Measurements from ENCODE around the gene SLC38A11.

The SLC38A11 gene

DNA sequence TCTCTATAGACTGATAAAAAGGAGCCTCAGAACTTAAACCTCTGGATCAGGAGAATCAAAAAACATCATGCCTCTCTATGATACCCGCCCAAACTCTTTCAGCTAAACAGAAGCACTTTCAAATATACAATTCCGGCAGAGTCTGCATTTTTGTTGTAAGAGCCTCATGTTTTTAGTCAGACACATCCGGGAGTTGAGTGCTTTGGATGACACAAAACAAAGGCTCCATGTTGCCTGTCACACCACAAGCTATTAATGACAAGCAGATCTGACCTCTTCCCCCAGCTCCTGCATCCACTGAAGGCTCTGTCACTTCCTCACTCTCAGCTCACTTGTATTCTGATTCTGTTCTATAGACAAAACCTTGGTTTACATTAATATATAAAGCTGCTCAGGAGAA, 33.2 kb downstream of the SLC38A11 start:
- ChIA-PET POLR2A (no interaction called here), CTCF (interaction anchor here (0.6 kb wide), 1 partner anchor 95 kb away, joined by 3 read pairs; no protein-coding TSS in a partner anchor)
- no peak for DNase-seq (ENCODE audit: extremely low spot score)
- TF ChIP-seq SP1 (IDR thresholded peaks at IDR 0.05) (no peak), HDGF (IDR thresholded peaks at IDR 0.05; ENCODE audit: borderline replicate concordance) (no peak), CTBP1 (IDR thresholded peaks at IDR 0.05; ENCODE audit: borderline replicate concordance) (no peak), SUZ12 (IDR thresholded peaks at IDR 0.05) (no peak), FOXK2 (IDR thresholded peaks at IDR 0.05) (no peak), LEF1 (IDR thresholded peaks at IDR 0.05; ENCODE audit: borderline replicate concordance) (no peak)
- TF ChIP-seq, protein P1, sequence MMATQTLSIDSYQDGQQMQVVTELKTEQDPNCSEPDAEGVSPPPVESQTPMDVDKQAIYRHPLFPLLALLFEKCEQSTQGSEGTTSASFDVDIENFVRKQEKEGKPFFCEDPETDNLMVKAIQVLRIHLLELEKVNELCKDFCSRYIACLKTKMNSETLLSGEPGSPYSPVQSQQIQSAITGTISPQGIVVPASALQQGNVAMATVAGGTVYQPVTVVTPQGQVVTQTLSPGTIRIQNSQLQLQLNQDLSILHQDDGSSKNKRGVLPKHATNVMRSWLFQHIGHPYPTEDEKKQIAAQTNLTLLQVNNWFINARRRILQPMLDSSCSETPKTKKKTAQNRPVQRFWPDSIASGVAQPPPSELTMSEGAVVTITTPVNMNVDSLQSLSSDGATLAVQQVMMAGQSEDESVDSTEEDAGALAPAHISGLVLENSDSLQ (IDR thresholded peaks at IDR 0.05): no peak

GRCh38 chr2:164920430-164920829, 34.9 kb downstream of the SLC38A11 start:
- DNase-seq (ENCODE audit: extremely low spot score): no peak
- TF ChIP-seq LEF1 (IDR thresholded peaks at IDR 0.05; ENCODE audit: borderline replicate concordance) (no peak), ZNF384 (IDR thresholded peaks at IDR 0.05) (no peak), FOXA1 (IDR thresholded peaks at IDR 0.05) (no peak), L3MBTL2 (conservative IDR thresholded peaks at IDR 0.05) (no peak), FOXM1 (IDR thresholded peaks at IDR 0.05; ENCODE audit: borderline replicate concordance) (no peak), ELF4 (IDR thresholded peaks at IDR 0.05) (no peak), ARNT (IDR thresholded peaks at IDR 0.05) (no peak), FOXK2 (IDR thresholded peaks at IDR 0.05) (no peak), SP1 (IDR thresholded peaks at IDR 0.05) (no peak)
- TF ChIP-seq, protein P1 (IDR thresholded peaks at IDR 0.05): no peak
- ChIA-PET CTCF (interaction anchor here (0.7 kb wide), 1 partner anchor 107 kb away, joined by 3 read pairs; no protein-coding TSS in a partner anchor), POLR2A (interaction anchor here (1.3 kb wide), 1 partner anchor 72 kb away, joined by 3 read pairs; no protein-coding TSS in a partner anchor)

DNA sequence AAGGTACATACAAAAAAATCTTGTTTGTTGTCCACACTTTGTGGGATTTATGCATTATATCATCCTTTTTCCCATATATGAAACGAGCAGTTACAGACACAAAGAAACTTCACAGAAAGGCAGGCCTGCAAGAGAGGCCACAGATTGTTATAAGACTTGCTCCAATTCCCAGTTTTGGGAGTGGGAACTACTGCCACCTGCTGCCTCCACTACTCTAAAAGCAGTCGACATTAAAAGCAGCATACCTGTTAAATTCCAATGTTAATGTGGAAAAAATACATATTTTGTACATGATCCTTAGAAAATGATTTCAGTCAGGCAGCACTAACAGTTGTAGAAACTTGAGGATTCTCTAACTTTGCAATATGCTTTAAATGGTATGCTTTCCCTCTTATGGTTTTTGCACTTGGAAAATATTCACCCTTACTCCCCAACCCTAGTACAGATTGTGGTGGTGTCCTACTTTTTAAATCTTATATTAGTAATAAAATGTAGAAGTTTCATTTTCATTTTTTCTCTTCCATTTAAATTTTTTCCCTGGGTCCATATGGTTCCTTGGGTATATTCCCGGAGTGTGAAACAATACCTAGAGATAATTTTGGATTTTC, 37.9 kb downstream of the SLC38A11 start:
- peak; percentile 32 for DNase-seq (ENCODE audit: extremely low spot score)
- ChIA-PET CTCF (no interaction called here), POLR2A (no interaction called here)
- TF ChIP-seq L3MBTL2 (conservative IDR thresholded peaks at IDR 0.05): no peak
- TF ChIP-seq TARDBP (IDR thresholded peaks at IDR 0.05): no peak
- no peak for TF ChIP-seq SUZ12 (IDR thresholded peaks at IDR 0.05)
- TF ChIP-seq CTBP1 (IDR thresholded peaks at IDR 0.05; ENCODE audit: borderline replicate concordance): no peak
- TF ChIP-seq ARNT (IDR thresholded peaks at IDR 0.05): no peak
- no peak for TF ChIP-seq ZNF384 (IDR thresholded peaks at IDR 0.05)
- TF ChIP-seq SP1 (IDR thresholded peaks at IDR 0.05): no peak
- TF ChIP-seq HDGF (IDR thresholded peaks at IDR 0.05; ENCODE audit: borderline replicate concordance): no peak
- TF ChIP-seq FOXM1 (IDR thresholded peaks at IDR 0.05; ENCODE audit: borderline replicate concordance): no peak
- no peak for TF ChIP-seq FOXA1 (IDR thresholded peaks at IDR 0.05)
- no peak for TF ChIP-seq FOXK2 (IDR thresholded peaks at IDR 0.05)
- TF ChIP-seq LEF1 (IDR thresholded peaks at IDR 0.05; ENCODE audit: borderline replicate concordance): no peak
- TF ChIP-seq, protein P1 (IDR thresholded peaks at IDR 0.05): no peak
- no peak for TF ChIP-seq NFRKB (IDR thresholded peaks at IDR 0.05)
- TF ChIP-seq ELF4 (IDR thresholded peaks at IDR 0.05): no peak
- no peak for TF ChIP-seq BHLHE40 (IDR thresholded peaks at IDR 0.05; ENCODE audit: borderline replicate concordance)

DNA sequence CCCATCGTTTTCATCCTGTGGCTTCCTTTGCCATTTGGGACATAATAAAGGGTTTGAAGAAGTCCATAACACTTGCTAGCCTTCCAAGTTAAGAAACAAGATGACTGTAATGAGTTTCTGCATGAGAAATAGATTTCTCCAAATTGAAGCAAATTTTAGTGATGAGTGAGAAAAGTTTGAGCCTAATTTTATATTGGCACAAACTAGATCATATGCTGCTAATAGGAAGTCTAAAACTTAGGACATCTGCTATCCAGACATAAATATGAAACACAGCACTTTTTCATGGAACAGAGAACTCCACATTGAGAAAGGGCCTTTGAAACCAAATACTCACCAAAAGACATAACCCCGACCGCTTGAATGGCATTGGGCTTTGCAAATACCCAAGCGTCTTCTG, 39.8 kb downstream of the SLC38A11 start:
- POLR2A ChIA-PET: no interaction called here
- DNase-seq (ENCODE audit: extremely low spot score): no peak
- TF ChIP-seq ARNT (IDR thresholded peaks at IDR 0.05) (no peak), L3MBTL2 (conservative IDR thresholded peaks at IDR 0.05) (no peak), FOXK2 (IDR thresholded peaks at IDR 0.05) (no peak), LEF1 (IDR thresholded peaks at IDR 0.05; ENCODE audit: borderline replicate concordance) (no peak), CTBP1 (IDR thresholded peaks at IDR 0.05; ENCODE audit: borderline replicate concordance) (no peak), SUZ12 (IDR thresholded peaks at IDR 0.05) (no peak), ELF4 (IDR thresholded peaks at IDR 0.05) (no peak), FOXA1 (IDR thresholded peaks at IDR 0.05) (no peak), ZNF384 (IDR thresholded peaks at IDR 0.05) (no peak), SP1 (IDR thresholded peaks at IDR 0.05) (no peak), FOXM1 (IDR thresholded peaks at IDR 0.05; ENCODE audit: borderline replicate concordance) (no peak), TARDBP (IDR thresholded peaks at IDR 0.05) (no peak), NFRKB (IDR thresholded peaks at IDR 0.05) (no peak), BHLHE40 (IDR thresholded peaks at IDR 0.05; ENCODE audit: borderline replicate concordance) (no peak), HDGF (IDR thresholded peaks at IDR 0.05; ENCODE audit: borderline replicate concordance) (no peak)
- TF ChIP-seq, protein P1 (IDR thresholded peaks at IDR 0.05): no peak
- CTCF ChIA-PET: no interaction called here

DNA sequence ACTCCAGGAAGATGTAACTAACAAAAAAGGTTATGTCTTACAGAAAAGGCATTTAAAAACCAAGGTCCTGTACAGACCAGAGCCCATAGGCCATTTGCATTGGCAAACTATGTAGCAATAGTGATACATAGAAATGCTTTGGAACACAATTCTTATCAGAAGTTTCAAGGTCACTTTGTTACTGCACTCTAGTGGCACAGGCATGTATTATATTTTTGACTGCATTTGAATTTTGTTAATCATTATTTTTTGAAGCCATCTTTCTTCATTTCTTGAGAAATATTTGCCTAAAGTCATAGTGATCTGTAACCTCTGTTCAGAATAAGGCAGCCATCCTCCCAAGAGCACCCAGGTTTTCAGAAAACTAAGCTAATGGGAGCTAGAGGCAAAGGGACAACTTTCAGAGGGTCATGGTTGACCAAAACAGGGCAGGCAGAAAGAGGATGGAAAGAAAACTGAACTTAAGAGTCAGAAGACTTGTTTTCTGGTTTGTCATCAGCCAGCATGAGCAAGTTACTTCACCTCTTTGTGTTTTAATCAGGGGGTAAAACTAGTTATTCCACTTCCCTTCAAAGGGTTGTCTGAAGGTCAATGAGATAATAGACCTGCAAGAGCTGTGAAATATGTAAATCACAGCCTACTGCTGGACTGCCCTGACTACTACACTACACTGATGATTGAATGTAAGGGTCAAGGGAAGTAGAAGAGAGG, 41.5 kb downstream of the SLC38A11 start:
- DNase-seq (ENCODE audit: extremely low spot score): no peak
- ChIA-PET POLR2A (interaction anchor here (1.3 kb wide), 1 partner anchor 72 kb away, joined by 4 read pairs; the partner anchor contains the start of gene COBLL1), CTCF (interaction anchor here (0.6 to 1.4 kb wide), 5 partner anchors 25 to 176 kb away, joined by 3 to 4 read pairs (median 3); partner anchors contain the start of gene COBLL1)
- TF ChIP-seq ARNT (IDR thresholded peaks at IDR 0.05) (no peak), CTBP1 (IDR thresholded peaks at IDR 0.05; ENCODE audit: borderline replicate concordance) (no peak), FOXM1 (IDR thresholded peaks at IDR 0.05; ENCODE audit: borderline replicate concordance) (no peak)
- TF ChIP-seq, protein P1 (IDR thresholded peaks at IDR 0.05): no peak
